ENCODE results near the gene SCGB1A1.

SCGB1A1 gene

GRCh38 chr11:62421996-62422395, 3.2 kb downstream of the SCGB1A1 start:
- Histone ChIP-seq H4K20me1 (ENCODE audit: insufficient read depth, low read length) (no peaks in the 10 kb centered on the region), H3K27ac (ENCODE audit: low read depth, low read length, poor library complexity, severe bottlenecking) (no peak overlapping the region), H3K9me3 (ENCODE audit: low read length) (no peaks in the 10 kb centered on the region), H3K4me2 (ENCODE audit: low read length) (no peak overlapping the region), H3K27me3 (ENCODE audit: insufficient read depth, low read length) (0 out of 2 replicates have a peak, but pooled peaks cover 9% of the 10 kb centered on the region), H3K4me3 (ENCODE audit: low read depth, low read length, poor library complexity, severe bottlenecking) (no peak overlapping the region), H2AFZ (ENCODE audit: low read length) (no peak overlapping the region), H3F3A (ENCODE audit: insufficient read depth, low read length) (no peaks in the 10 kb centered on the region), H3K9me2 (ENCODE audit: low read depth, low read length) (no peaks in the 10 kb centered on the region), H3K79me2 (ENCODE audit: insufficient read depth, low read length) (no peaks in the 10 kb centered on the region), H3K9ac (ENCODE audit: low read length) (no peak overlapping the region), H3K4me1 (ENCODE audit: insufficient read depth, low read length, severe bottlenecking) (no peaks in the 10 kb centered on the region), H3K36me3 (ENCODE audit: insufficient read depth, low read length) (no peaks in the 10 kb centered on the region)
- TF ChIP-seq CTCF (IDR thresholded peaks at IDR 0.05; ENCODE audit: low read length), result no peak
- TF ChIP-seq EZH2 (IDR thresholded peaks at IDR 0.05; ENCODE audit: borderline replicate concordance, low read length), result no peak

DNA sequence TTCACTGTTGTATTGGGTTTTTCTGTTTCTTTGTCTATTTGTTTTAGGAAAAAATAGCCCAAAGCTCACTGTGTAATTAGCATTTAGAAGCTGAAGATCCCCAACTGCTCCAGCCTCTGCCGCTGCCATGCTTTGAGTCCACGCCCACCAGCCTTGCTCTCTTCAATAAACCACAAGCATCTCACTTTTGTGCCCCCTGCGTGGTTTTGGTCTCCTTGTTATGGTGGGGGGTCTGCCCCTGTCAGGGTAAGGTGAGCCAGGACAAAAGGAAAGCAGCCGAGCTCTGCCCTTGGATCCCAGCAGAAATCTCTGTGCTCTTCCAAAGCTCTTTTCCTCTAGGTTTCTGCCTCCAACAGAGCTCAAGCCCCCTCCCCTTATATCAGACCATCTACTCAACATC, 4.2 kb downstream of the SCGB1A1 start:
- Histone ChIP-seq H3K36me3 (ENCODE audit: insufficient read depth, low read length) (no peaks in the 10 kb centered on the region), H3K79me2 (ENCODE audit: insufficient read depth, low read length) (no peaks in the 10 kb centered on the region), H4K20me1 (ENCODE audit: insufficient read depth, low read length) (no peaks in the 10 kb centered on the region), H2AFZ (ENCODE audit: low read length) (no peak overlapping the region), H3K4me2 (ENCODE audit: low read length) (no peak overlapping the region), H3K4me3 (ENCODE audit: low read depth, low read length, poor library complexity, severe bottlenecking) (no peak overlapping the region), H3K4me1 (ENCODE audit: insufficient read depth, low read length, severe bottlenecking) (no peaks in the 10 kb centered on the region), H3K9me3 (ENCODE audit: low read length) (no peaks in the 10 kb centered on the region), H3K27me3 (ENCODE audit: insufficient read depth, low read length) (0 out of 2 replicates have a peak, but pooled peaks cover 9% of the 10 kb centered on the region), H3K27ac (ENCODE audit: low read depth, low read length, poor library complexity, severe bottlenecking) (no peak overlapping the region), H3F3A (ENCODE audit: insufficient read depth, low read length) (no peaks in the 10 kb centered on the region), H3K9ac (ENCODE audit: low read length) (no peak overlapping the region), H3K9me2 (ENCODE audit: low read depth, low read length) (no peaks in the 10 kb centered on the region)
- no peak for TF ChIP-seq EZH2 (IDR thresholded peaks at IDR 0.05; ENCODE audit: borderline replicate concordance, low read length)
- TF ChIP-seq CTCF (IDR thresholded peaks at IDR 0.05; ENCODE audit: low read length), result no peak

GRCh38 chr11:62427630-62428233, 8.9 kb downstream of the SCGB1A1 start:
- H3K4me3 ChIP-seq (ENCODE audit: low read depth, low read length, poor library complexity, severe bottlenecking), result no peak overlapping the region
- H3K9ac ChIP-seq (ENCODE audit: low read length), result no peak overlapping the region
- no peaks in the 10 kb centered on the region for H3F3A ChIP-seq (ENCODE audit: insufficient read depth, low read length)
- no peaks in the 10 kb centered on the region for H4K20me1 ChIP-seq (ENCODE audit: insufficient read depth, low read length)
- H3K79me2 ChIP-seq (ENCODE audit: insufficient read depth, low read length), result no peaks in the 10 kb centered on the region
- H3K27me3 ChIP-seq (ENCODE audit: insufficient read depth, low read length), result 0 out of 2 replicates have a peak, but pooled peaks cover 8% of the 10 kb centered on the region
- no peak overlapping the region for H2AFZ ChIP-seq (ENCODE audit: low read length)
- H3K4me2 ChIP-seq (ENCODE audit: low read length), result no peak overlapping the region
- H3K9me2 ChIP-seq (ENCODE audit: low read depth, low read length), result no peaks in the 10 kb centered on the region
- no peak overlapping the region for H3K27ac ChIP-seq (ENCODE audit: low read depth, low read length, poor library complexity, severe bottlenecking)
- TF ChIP-seq CTCF (IDR thresholded peaks at IDR 0.05; ENCODE audit: low read length) (no peak), EZH2 (IDR thresholded peaks at IDR 0.05; ENCODE audit: borderline replicate concordance, low read length) (no peak)
- H3K36me3 ChIP-seq (ENCODE audit: insufficient read depth, low read length), result no peaks in the 10 kb centered on the region
- no peaks in the 10 kb centered on the region for H3K9me3 ChIP-seq (ENCODE audit: low read length)
- no peaks in the 10 kb centered on the region for H3K4me1 ChIP-seq (ENCODE audit: insufficient read depth, low read length, severe bottlenecking)
